Measurements from ENCODE around the gene TM2D3.

DNA sequence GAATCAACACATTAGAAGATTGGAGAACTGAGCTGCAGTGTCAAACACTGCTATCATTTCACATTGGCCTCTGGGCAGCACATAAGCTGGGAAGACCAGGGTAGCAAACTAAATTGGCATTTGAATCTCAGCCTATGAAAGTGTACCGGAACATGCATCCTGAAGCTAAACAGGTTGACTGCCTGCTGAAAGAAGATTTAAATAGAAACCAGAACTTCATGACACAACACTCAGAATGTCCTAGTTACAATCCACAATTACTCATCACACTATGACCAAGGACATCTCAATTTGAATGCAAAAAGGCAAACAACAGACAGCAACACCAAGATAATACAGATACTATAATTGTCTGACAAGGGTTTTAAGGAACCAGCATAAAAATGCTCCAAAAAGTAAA is 26.2 kb downstream of the TM2D3 start:
- no peak for TF ChIP-seq CTCF (IDR thresholded peaks at IDR 0.05)
- no peak for TF ChIP-seq POLR2AphosphoS5 (IDR thresholded peaks at IDR 0.05)
- TF ChIP-seq POLR2A (IDR thresholded peaks at IDR 0.05) = no peak
- TF ChIP-seq EP300 (IDR thresholded peaks at IDR 0.05) = no peak
